Measurements from ENCODE around the gene NEO1. TPM values are rescaled to one million over a fixed set of nuclear protein-coding genes. Genes with fewer than 3 reads are reported as not detected.

The NEO1 gene
- total RNA-seq, 1 donor, result 60.5 TPM

DNA sequence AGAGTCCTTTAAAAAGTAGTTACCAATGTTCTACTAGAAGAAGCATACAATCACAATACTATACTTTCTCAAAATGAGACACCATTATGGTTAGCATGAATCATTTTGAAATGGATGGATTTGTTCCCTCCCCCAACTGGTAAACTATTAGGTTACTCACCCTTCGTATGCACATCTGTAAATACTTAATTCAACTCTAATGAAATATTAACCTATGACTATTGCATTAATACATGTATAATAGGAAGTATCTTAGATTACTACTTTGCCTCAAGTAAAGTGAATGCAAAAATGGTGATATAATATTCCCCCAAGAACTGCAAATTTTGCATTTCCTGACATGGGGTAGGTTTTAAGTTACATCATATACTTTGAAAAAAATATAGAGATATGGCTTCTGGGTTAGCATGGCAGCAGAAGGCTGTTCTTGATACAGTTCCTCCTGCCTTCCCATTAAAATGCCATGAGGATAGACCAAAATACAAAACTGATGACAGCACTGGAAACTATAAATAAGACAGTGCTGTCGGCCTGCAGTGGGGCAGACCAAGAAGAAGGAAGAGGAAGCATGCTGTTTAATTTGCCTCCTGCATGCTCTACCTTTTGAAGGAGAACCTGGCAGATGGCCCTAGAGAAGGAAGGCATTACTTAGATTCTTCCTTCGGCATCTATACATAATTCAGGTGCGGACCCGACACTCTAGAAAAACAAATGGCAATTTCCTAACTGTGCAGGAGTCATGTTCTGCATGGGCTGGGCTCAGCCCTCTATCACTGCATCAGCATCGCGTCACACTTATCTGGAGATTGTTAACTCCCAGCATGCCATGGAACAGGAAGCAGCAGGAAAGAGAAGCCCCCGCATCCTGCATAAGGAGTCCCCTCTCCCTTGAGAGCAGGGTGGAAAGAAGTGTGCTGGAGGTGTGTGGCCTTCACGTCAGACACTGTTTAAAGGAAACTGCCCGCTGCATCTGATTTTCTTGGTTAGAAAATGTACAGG lies 41.8 kb upstream of the NEO1 start:
- DNase-seq (ENCODE audit: low read depth), result no peak
- TF ChIP-seq, protein P1, sequence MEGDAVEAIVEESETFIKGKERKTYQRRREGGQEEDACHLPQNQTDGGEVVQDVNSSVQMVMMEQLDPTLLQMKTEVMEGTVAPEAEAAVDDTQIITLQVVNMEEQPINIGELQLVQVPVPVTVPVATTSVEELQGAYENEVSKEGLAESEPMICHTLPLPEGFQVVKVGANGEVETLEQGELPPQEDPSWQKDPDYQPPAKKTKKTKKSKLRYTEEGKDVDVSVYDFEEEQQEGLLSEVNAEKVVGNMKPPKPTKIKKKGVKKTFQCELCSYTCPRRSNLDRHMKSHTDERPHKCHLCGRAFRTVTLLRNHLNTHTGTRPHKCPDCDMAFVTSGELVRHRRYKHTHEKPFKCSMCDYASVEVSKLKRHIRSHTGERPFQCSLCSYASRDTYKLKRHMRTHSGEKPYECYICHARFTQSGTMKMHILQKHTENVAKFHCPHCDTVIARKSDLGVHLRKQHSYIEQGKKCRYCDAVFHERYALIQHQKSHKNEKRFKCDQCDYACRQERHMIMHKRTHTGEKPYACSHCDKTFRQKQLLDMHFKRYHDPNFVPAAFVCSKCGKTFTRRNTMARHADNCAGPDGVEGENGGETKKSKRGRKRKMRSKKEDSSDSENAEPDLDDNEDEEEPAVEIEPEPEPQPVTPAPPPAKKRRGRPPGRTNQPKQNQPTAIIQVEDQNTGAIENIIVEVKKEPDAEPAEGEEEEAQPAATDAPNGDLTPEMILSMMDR (IDR thresholded peaks at IDR 0.05; ENCODE audit: insufficient read depth, low read depth, low read length), result no peak
- H3K4me3 ChIP-seq (ENCODE audit: low read depth, low read length), result no peak overlapping the region

DNA sequence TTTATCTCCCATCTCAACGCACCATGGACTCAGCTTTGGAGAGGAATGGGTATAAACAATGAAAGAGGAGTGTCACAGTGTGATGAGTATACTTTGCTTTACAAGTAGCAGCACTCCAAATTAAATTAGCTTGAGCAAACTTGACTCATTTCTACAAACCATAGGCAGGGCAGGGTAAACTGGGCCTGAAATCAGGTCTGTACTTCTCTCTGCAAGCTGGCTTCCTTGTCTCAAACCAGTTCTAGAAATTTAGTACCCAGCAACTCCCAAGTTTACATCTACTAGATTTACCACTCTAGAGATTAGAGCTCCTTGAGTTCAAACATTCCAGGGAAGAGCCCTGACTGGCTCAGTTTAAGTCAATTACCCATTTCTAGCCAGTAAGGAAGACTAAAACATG lies 37.4 kb upstream of the NEO1 start:
- no peak overlapping the region for H3K4me3 ChIP-seq (ENCODE audit: low read depth, low read length)
- TF ChIP-seq, protein P1 (IDR thresholded peaks at IDR 0.05; ENCODE audit: insufficient read depth, low read depth, low read length), result no peak

DNA sequence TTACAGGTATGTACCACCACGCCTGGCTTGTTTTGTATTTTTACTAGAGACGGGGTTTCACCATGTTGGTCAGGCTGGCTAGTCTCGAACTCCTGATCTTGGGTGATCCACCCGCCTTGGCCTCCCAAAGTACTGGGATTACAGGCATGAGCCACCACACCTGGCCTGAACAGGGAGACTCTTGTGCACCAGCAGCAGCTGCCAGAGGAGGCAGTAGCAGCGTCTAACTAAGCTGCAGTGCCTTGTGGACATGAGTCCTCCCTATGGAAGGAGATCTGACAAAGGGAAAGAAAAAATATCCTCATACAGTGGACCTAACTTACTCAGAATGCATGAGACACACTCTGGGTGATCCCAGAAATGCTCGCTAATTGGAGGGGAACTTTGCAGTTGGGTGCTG lies 36.8 kb upstream of the NEO1 start:
- DNase-seq (ENCODE audit: low read depth), result no peak
- TF ChIP-seq, protein P1 (IDR thresholded peaks at IDR 0.05; ENCODE audit: insufficient read depth, low read depth, low read length), result no peak
- H3K4me3 ChIP-seq (ENCODE audit: low read depth, low read length), result no peak overlapping the region

More for the DNA sequence above, 37.4 kb upstream of the NEO1 start:
- no peak for DNase-seq (ENCODE audit: low read depth)

DNA sequence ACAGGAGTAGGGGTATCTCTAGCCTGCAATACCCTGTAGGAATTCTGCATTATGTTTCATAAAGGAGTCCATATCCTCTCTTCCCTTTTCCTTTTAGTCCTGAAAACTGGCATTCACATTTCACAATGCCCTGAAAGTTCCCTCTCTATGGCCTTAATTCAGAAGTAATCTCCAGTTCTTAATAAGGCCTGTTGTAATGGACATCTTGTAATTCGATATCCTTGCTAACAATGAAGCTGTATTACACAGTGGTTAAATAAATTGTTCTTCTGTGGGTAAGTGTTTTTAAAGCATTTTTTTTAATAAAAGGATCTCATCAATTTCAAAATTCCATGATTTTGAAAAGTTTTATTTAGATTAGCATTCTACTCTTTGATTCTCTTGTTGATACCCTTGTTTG lies 34.3 kb upstream of the NEO1 start:
- peak; percentile 3 for DNase-seq (ENCODE audit: low read depth)
- TF ChIP-seq, protein P1 (IDR thresholded peaks at IDR 0.05; ENCODE audit: insufficient read depth, low read depth, low read length), result no peak
- H3K4me3 ChIP-seq (ENCODE audit: low read depth, low read length), result no peak overlapping the region

DNA sequence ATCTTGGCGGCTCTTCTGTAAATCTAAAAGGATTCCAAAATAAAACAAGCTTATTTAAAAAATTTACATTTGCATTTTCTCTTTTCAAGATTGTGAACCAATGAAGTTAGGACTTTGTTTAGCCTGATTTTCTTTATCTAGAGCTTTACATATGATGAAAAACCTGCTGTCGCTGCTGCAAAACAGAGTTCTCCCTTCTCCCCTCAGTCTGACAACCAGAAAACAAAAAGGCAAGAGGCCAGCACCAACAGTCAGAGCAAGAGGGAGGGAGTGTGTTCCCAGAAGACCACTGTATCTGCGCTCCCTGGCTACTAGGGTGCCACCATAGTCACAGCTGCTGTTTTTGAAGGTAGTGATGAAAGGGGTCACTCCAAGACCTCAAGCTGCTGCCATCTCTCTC lies 33.1 kb upstream of the NEO1 start:
- no peak for DNase-seq (ENCODE audit: low read depth)
- TF ChIP-seq, protein P1 (IDR thresholded peaks at IDR 0.05; ENCODE audit: insufficient read depth, low read depth, low read length), result no peak

DNA sequence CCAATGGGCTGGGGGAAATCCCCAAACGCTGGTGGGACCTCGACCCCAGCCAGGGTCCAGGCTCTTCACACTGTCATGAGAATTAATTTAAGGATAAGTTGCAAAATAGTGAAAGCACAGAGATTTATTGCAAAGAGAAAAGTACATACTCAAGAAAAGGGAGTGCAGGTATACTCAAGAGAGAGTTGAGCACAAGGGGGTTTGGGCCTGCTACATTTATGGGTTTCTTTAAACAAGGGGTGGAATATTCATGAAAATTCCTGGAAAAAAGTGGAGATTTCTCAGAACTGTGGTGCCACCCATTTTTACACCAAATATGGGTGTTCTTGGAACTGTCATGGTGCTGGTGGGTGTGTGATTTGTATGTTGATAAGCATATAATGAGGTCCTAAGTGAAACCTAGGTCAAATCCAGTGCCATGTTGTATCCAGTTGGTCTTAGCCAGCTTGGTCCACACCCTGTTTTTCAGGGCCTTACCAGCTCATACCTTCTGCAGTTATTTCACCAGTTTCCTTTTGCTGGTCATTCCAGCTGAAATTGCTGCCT lies 32.6 kb upstream of the NEO1 start:
- no peak overlapping the region for H3K4me3 ChIP-seq (ENCODE audit: low read depth, low read length)
- no peak for DNase-seq (ENCODE audit: low read depth)
- TF ChIP-seq, protein P1 (IDR thresholded peaks at IDR 0.05; ENCODE audit: insufficient read depth, low read depth, low read length), result no peak

More for the DNA sequence above, 33.1 kb upstream of the NEO1 start:
- no peak overlapping the region for H3K4me3 ChIP-seq (ENCODE audit: low read depth, low read length)
